ENCODE measurements around the gene MAP3K13. TPM values are rescaled to one million over a fixed set of nuclear protein-coding genes. Genes with fewer than 3 reads are reported as not detected.
A peak's percentile ranks its signal among the peaks of the same experiment; 100 is the strongest.

The MAP3K13 gene
- total RNA-seq, 1 experiment from 2014 or later: 21.0 TPM

- TF ChIP-seq SP1 (IDR thresholded peaks at IDR 0.05; ENCODE audit: low read depth): no peak
- TF ChIP-seq MAX (IDR thresholded peaks at IDR 0.05): no peak
- TF ChIP-seq ELF1 (IDR thresholded peaks at IDR 0.05; ENCODE audit: borderline replicate concordance, low read depth): no peak
- TF ChIP-seq SIN3A (IDR thresholded peaks at IDR 0.05; ENCODE audit: low read depth): no peak
- no peak for TF ChIP-seq SRF (IDR thresholded peaks at IDR 0.05; ENCODE audit: low read depth)
- TF ChIP-seq POLR2A (IDR thresholded peaks at IDR 0.05; ENCODE audit: borderline replicate concordance, extremely low read depth, insufficient read depth, insufficient read length): no peak
- TF ChIP-seq TCF7L2 (IDR thresholded peaks at IDR 0.05; ENCODE audit: borderline replicate concordance, extremely low read depth, insufficient read depth, insufficient read length): no peak
- no peak for TF ChIP-seq EGR1 (IDR thresholded peaks at IDR 0.05; ENCODE audit: low read depth)
- TF ChIP-seq ZFX (IDR thresholded peaks at IDR 0.05): no peak
- TF ChIP-seq REST (IDR thresholded peaks at IDR 0.05; ENCODE audit: low read depth): no peak
- TF ChIP-seq JUND (IDR thresholded peaks at IDR 0.05): no peak
- no peak for TF ChIP-seq ZBTB33 (IDR thresholded peaks at IDR 0.05; ENCODE audit: extremely low read depth, insufficient replicate concordance, low read length)
- no peak for TF ChIP-seq POLR2AphosphoS5 (IDR thresholded peaks at IDR 0.05; ENCODE audit: low read depth, low read length)
- no peak for TF ChIP-seq ZNF274 (IDR thresholded peaks at IDR 0.05; ENCODE audit: low read depth, low read length)
- TF ChIP-seq, protein P1, sequence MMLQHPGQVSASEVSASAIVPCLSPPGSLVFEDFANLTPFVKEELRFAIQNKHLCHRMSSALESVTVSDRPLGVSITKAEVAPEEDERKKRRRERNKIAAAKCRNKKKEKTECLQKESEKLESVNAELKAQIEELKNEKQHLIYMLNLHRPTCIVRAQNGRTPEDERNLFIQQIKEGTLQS (IDR thresholded peaks at IDR 0.05): no peak
- POLR2A ChIA-PET: no interaction called here
- BruUV-seq (replicated peaks): TSS peak; percentile 26
- Histone ChIP-seq H3K27me3 (ENCODE audit: insufficient read depth, low read length) (no peaks in the 10 kb centered on the region), H3K79me2 (ENCODE audit: insufficient read depth, low read length) (no peaks in the 10 kb centered on the region), H3K4me3 (replicated peaks in 1 of 2; ENCODE audit: low read depth in 1 of 2, low read length in 2 of 2) (no peak overlapping the region), H2AFZ (ENCODE audit: low read depth, low read length, poor library complexity, severe bottlenecking) (no peak overlapping the region), H3K4me2 (ENCODE audit: low read length) (no peak overlapping the region), H3K4me1 (ENCODE audit: control insufficient read depth in 1 of 2, insufficient read depth in 2 of 2, low read length in 2 of 2) (peaks cover under 1 to 3% of the 10 kb centered on the region in 2 experiments; a peak in 2 of 4 replicates), H4K20me1 (ENCODE audit: insufficient read depth) (no peaks in the 10 kb centered on the region), H3K9ac (ENCODE audit: low read length) (no peak overlapping the region), H3K9me2 (ENCODE audit: insufficient read depth) (no peaks in the 10 kb centered on the region), H3K36me3 (ENCODE audit: control insufficient read depth in 1 of 2, insufficient read depth in 2 of 2, low read length in 2 of 2) (peaks cover 0 to 3% of the 10 kb centered on the region in 2 experiments; a peak in 1 of 4 replicates), H3K27ac (ENCODE audit: low read depth, low read length) (no peak overlapping the region), H3K9me3 (ENCODE audit: control insufficient read depth in 1 of 2, insufficient read depth in 1 of 2, low read depth in 1 of 2, low read length in 2 of 2) (no peaks in the 10 kb centered on the region)
- no peak for DNase-seq (ENCODE audit: low read depth, low spot score)
- CTCF ChIA-PET: no interaction called here
- RAD21 ChIA-PET (ENCODE audit: low non-redundant PET in 1 of 2, low total read pairs in 2 of 2, uncharacterized antibody in 2 of 2, unreplicated experiment in 2 of 2): no interaction called here
- intact Hi-C loops (cut with micrococcal nuclease): no loop called here
- ATAC-seq: no peak
Observed at GRCh38 chr3:185508335-185508991, 145.5 kb downstream of the MAP3K13 start.

Data from HCT116 (cell line).